ENCODE results near the gene PLEKHN1.

DNA sequence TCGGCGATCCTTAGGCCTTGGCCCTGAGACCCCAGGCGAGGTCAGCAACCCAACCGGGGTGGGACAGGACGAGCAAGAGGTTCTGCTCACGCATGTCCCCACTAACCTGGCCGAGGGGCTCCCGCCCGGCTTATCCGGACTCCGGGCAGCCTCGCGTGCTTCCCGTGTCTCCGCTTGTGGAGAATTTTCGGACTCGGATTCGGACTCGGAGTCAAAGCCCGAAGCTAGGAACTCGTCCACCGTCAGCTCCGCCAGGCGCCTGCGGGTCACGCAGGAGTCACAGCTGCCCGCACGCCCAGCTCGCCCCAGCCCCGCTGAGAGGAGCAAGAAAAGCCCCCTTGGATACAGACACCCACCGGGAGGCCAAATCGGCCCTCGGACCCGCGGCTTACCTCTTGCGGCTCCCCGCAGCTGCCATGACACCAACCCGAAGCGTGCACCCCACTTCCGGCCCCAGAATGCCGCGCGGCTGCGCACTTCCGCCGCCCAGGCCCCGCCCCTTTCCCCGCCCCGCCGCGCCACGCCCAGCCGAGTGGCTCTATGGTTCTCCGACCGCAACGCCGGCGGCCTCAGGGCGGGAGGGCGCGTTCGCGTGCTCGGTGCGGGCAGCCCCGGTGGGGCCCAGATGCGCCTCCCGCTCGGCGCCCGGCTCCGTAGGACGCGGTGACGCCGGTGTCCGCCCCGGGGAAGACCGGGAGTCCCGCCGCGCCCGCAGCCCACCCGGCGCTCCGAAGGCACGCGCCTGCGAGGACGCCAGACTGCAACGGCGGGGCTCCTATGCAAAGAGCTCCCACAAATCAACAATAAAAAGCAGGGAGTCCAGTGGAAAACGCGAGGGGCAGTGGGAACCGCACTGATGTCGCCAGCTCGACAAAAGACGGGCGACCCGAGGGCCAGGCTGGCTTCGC, 7.2 kb upstream of the PLEKHN1 start, which contains the start of gene NOC2L:
- TF ChIP-seq, protein P1, sequence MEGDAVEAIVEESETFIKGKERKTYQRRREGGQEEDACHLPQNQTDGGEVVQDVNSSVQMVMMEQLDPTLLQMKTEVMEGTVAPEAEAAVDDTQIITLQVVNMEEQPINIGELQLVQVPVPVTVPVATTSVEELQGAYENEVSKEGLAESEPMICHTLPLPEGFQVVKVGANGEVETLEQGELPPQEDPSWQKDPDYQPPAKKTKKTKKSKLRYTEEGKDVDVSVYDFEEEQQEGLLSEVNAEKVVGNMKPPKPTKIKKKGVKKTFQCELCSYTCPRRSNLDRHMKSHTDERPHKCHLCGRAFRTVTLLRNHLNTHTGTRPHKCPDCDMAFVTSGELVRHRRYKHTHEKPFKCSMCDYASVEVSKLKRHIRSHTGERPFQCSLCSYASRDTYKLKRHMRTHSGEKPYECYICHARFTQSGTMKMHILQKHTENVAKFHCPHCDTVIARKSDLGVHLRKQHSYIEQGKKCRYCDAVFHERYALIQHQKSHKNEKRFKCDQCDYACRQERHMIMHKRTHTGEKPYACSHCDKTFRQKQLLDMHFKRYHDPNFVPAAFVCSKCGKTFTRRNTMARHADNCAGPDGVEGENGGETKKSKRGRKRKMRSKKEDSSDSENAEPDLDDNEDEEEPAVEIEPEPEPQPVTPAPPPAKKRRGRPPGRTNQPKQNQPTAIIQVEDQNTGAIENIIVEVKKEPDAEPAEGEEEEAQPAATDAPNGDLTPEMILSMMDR (conservative IDR thresholded peaks at IDR 0.05; ENCODE audit: low read depth, low read length), result no peak
- TF ChIP-seq MXI1 (IDR thresholded peaks at IDR 0.05; ENCODE audit: borderline replicate concordance, low read depth, low read length) (peak; percentile 60; the same call in 1 of the 2 replicates), POLR2A (IDR thresholded peaks at IDR 0.05; ENCODE audit: low read depth, low read length) (peak; percentile 57; the same call in 1 of the 2 replicates), ELK1 (IDR thresholded peaks at IDR 0.05; ENCODE audit: borderline replicate concordance, low read depth, low read length) (no peak), SMC3 (IDR thresholded peaks at IDR 0.05; ENCODE audit: low read depth, low read length) (no peak), MAFK (IDR thresholded peaks at IDR 0.05; ENCODE audit: low read depth, low read length) (no peak), CEBPB (IDR thresholded peaks at IDR 0.05; ENCODE audit: low read depth, low read length) (no peak), BHLHE40 (IDR thresholded peaks at IDR 0.05; ENCODE audit: low read depth, low read length) (no peak), USF2 (IDR thresholded peaks at IDR 0.05; ENCODE audit: low read depth, low read length) (no peak), RCOR1 (IDR thresholded peaks at IDR 0.05; ENCODE audit: insufficient replicate concordance, low read length) (no peak), RFX5 (IDR thresholded peaks at IDR 0.05; ENCODE audit: low read depth, low read length) (no peak)
